Mesodermal cell (in vitro differentiated cells): Measurements from ENCODE around the gene ARPC1A. TPM values are rescaled to one million over a fixed set of nuclear protein-coding genes. Genes with fewer than 3 reads are reported as not detected.
"Not testable (repeated sequence)": the region's sequence is repeated elsewhere in the genome, so short reads cannot be mapped to it uniquely, and the experiment has no call there.

Source experiments
- H3K27ac ChIP-seq: 2 replicates; pipeline ENCODE4 v1.7.0; 2013; ENCODE audit warnings: mild to moderate bottlenecking, low read depth, low read length, moderate library complexity; ENCODE audit not compliant: severe bottlenecking
- H3K36me3 ChIP-seq: 2 replicates; pipeline ENCODE4 v1.7.1; 2013; ENCODE audit warnings: mild to moderate bottlenecking, low read length, moderate library complexity; ENCODE audit not compliant: control insufficient read depth, insufficient read depth
- H3K4me1 ChIP-seq: one replicate; pipeline ENCODE4 v1.7.1; 2013; ENCODE audit warnings: mild to moderate bottlenecking, low read length; ENCODE audit not compliant: insufficient read depth, control insufficient read depth, poor library complexity, severe bottlenecking
- H3K4me3 ChIP-seq: 2 replicates; pipeline ENCODE4 v1.7.0; 2013; ENCODE audit warnings: low read length, control low read depth, mild to moderate bottlenecking; ENCODE audit not compliant: insufficient read depth, poor library complexity, severe bottlenecking; ENCODE audit errors: extremely low read depth
- H3K9me3 ChIP-seq: 2 replicates; pipeline ENCODE4 v1.7.1; 2013; ENCODE audit warnings: mild to moderate bottlenecking, low read length, moderate library complexity; ENCODE audit not compliant: control insufficient read depth
- WGBS, 2 experiments: methylation state at CpG; one replicate each; pipeline ENCODE4 v1.1.5; 2013; ENCODE audit warnings: missing lambda C conversion rate in 2 of 2; ENCODE audit not compliant: insufficient coverage in 2 of 2; 5-methylcytosine and 5-hydroxymethylcytosine counted together
- polyA plus RNA-seq, 2 experiments: library from polyadenylated mRNA; stranded (reverse); fragments of 50-300 nt; gene quantifications; one replicate each; pipeline ENCODE4 v1.2.3, GENCODE V29; 2013

The ARPC1A gene
- 155 TPM for polyA plus RNA-seq (2013, experiment 1 of 2)
- 145 TPM for polyA plus RNA-seq (2013, experiment 2 of 2)

GRCh38 chr7:99325592-99326407, at the start of gene ARPC1A:
Gene ARPC1A (plus strand): TSS chr7:99325898. CDS start chr7:99333354, 7,456 bp downstream.
- Histone ChIP-seq H3K4me3 (peak within 1 kb of the TSS; percentile 99), H3K9me3 (no peaks in the 10 kb centered on the region), H3K4me1 (peaks cover 9% of the 10 kb centered on the region), H3K27ac (peak within 1 kb of the TSS; percentile 69), H3K36me3 (peaks cover 15% of the 10 kb centered on the region)
- 0% methylated on average over 72 to 82 of the region's 82 CpGs for WGBS, 2 experiments

- no peak overlapping the region for H3K27ac ChIP-seq
- no peaks in the 10 kb centered on the region for H3K9me3 ChIP-seq
- H3K4me1 ChIP-seq = peaks cover 7% of the 10 kb centered on the region
- WGBS, 2 experiments = 76 to 80% methylated on average over 4 to 5 of the region's 5 CpGs
- H3K36me3 ChIP-seq = no peaks in the 10 kb centered on the region
- H3K4me3 ChIP-seq = no peak overlapping the region
Measured at GRCh38 chr7:99278180-99278579, 47.5 kb upstream of the ARPC1A start.

- H3K27ac ChIP-seq, H3K9me3 ChIP-seq, H3K4me3 ChIP-seq, H3K4me1 ChIP-seq, H3K36me3 ChIP-seq: not testable (repeated sequence)
- WGBS, 2 experiments = 87 to 92% methylated on average over 4 of the region's 4 CpGs
Measured at GRCh38 chr7:99284165-99284564, 41.5 kb upstream of the ARPC1A start.

- Histone ChIP-seq H3K4me1 (no peaks in the 10 kb centered on the region), H3K9me3 (no peaks in the 10 kb centered on the region), H3K27ac (no peak overlapping the region), H3K4me3 (no peak overlapping the region), H3K36me3 (no peaks in the 10 kb centered on the region)
- WGBS, 2 experiments = 86 to 90% methylated on average over 18 to 20 of the region's 23 CpGs
Measured at GRCh38 chr7:99287779-99288534, 37.7 kb upstream of the ARPC1A start.

GRCh38 chr7:99289185-99289584, 36.5 kb upstream of the ARPC1A start:
- Histone ChIP-seq H3K4me3 (no peak overlapping the region), H3K9me3 (no peaks in the 10 kb centered on the region), H3K4me1 (no peaks in the 10 kb centered on the region), H3K36me3 (no peaks in the 10 kb centered on the region), H3K27ac (no peak overlapping the region)
- 85 to 95% methylated on average over 7 to 8 of the region's 9 CpGs for WGBS, 2 experiments

GRCh38 chr7:99290148-99290547, 35.5 kb upstream of the ARPC1A start:
- not testable (repeated sequence) for H3K4me3 ChIP-seq, H3K9me3 ChIP-seq, H3K4me1 ChIP-seq, H3K27ac ChIP-seq, H3K36me3 ChIP-seq
- 86 to 100% methylated on average over 1 of the region's 3 CpGs for WGBS, 2 experiments

- Histone ChIP-seq H3K4me3 (no peak overlapping the region), H3K36me3 (no peaks in the 10 kb centered on the region), H3K27ac (no peak overlapping the region), H3K4me1 (no peaks in the 10 kb centered on the region), H3K9me3 (no peaks in the 10 kb centered on the region)
- 96 to 100% methylated on average over 3 to 7 of the region's 10 CpGs for WGBS, 2 experiments
Measured at GRCh38 chr7:99290980-99291607, 34.6 kb upstream of the ARPC1A start.

GRCh38 chr7:99292127-99292526, 33.6 kb upstream of the ARPC1A start:
- H3K4me1 ChIP-seq = no peaks in the 10 kb centered on the region
- no peaks in the 10 kb centered on the region for H3K9me3 ChIP-seq
- H3K4me3 ChIP-seq = no peak overlapping the region
- no peak overlapping the region for H3K27ac ChIP-seq
- WGBS, 2 experiments = 89 to 90% methylated on average over 14 of the region's 14 CpGs
- H3K36me3 ChIP-seq = no peaks in the 10 kb centered on the region

- H3K36me3 ChIP-seq = no peaks in the 10 kb centered on the region
- no peak overlapping the region for H3K4me3 ChIP-seq
- H3K9me3 ChIP-seq = no peaks in the 10 kb centered on the region
- WGBS, 2 experiments = 86% methylated on average over 1 of the region's 1 CpG; no CpG with 5 or more reads in 1 of the 2 experiments
- H3K4me1 ChIP-seq = no peaks in the 10 kb centered on the region
- no peak overlapping the region for H3K27ac ChIP-seq
Measured at GRCh38 chr7:99293167-99293566, 32.5 kb upstream of the ARPC1A start.

- Histone ChIP-seq H3K9me3 (no peaks in the 10 kb centered on the region), H3K36me3 (no peaks in the 10 kb centered on the region), H3K4me3 (no peak overlapping the region), H3K27ac (no peak overlapping the region), H3K4me1 (no peaks in the 10 kb centered on the region)
- 83 to 100% methylated on average over 1 to 2 of the region's 4 CpGs for WGBS, 2 experiments
Measured at GRCh38 chr7:99293650-99294049, 32.0 kb upstream of the ARPC1A start.
